Measurements from ENCODE around the gene JMJD4.

DNA sequence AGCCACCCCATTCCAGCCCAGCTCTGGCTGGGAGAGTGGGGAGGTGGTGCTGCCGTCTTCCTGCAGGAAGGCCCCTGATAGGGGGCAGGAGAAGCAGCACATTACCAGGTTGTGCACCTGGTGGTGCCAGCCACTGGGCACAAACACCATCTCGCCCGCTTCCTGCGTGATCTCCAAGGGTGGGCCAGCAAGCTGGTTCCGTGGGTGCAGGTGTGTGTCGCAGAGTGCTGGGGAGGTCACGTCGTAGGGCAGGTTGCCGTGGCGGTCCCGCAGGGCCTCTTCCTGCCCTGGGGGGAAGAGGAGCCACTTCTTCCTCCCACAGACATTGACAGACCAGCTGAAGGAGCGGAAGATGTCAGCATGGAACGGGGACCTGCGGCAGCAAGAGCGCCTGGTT lies 1.8 kb downstream of the JMJD4 start:
- no peak for TF ChIP-seq POLR2A (IDR thresholded peaks at IDR 0.05)
- TF ChIP-seq, protein P1, sequence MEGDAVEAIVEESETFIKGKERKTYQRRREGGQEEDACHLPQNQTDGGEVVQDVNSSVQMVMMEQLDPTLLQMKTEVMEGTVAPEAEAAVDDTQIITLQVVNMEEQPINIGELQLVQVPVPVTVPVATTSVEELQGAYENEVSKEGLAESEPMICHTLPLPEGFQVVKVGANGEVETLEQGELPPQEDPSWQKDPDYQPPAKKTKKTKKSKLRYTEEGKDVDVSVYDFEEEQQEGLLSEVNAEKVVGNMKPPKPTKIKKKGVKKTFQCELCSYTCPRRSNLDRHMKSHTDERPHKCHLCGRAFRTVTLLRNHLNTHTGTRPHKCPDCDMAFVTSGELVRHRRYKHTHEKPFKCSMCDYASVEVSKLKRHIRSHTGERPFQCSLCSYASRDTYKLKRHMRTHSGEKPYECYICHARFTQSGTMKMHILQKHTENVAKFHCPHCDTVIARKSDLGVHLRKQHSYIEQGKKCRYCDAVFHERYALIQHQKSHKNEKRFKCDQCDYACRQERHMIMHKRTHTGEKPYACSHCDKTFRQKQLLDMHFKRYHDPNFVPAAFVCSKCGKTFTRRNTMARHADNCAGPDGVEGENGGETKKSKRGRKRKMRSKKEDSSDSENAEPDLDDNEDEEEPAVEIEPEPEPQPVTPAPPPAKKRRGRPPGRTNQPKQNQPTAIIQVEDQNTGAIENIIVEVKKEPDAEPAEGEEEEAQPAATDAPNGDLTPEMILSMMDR (IDR thresholded peaks at IDR 0.05), result no peak
